ENCODE results near the gene ATG16L2. TPM values are rescaled to one million over a fixed set of nuclear protein-coding genes. Genes with fewer than 3 reads are reported as not detected.
"Not testable (repeated sequence)": the region's sequence is repeated elsewhere in the genome, so short reads cannot be mapped to it uniquely, and the experiment has no call there.

Gene ATG16L2
- total RNA-seq, 4 donors from 2014 or later, result 3.1 to 8.1 (median 4.3) TPM

DNA sequence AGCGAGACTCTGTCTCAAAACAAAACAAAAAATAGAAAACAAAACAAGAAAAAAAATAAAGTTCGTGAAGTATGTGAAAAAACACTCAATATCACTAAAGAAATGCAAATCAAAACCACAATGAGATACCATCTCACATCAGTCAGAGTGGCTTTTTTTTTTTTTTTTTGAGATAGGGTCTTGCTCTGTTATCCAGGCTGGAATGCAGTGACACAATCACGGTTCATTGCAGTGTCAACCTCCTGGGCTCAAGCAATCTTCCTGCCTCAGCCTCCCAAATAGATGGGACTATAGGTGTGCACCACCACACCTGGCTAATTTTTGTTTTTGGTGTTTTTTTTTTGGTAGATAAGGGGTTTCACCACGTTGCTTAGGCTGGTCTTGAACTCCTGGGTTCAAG, 37.5 kb downstream of the ATG16L2 start:
- TF ChIP-seq, protein P1, sequence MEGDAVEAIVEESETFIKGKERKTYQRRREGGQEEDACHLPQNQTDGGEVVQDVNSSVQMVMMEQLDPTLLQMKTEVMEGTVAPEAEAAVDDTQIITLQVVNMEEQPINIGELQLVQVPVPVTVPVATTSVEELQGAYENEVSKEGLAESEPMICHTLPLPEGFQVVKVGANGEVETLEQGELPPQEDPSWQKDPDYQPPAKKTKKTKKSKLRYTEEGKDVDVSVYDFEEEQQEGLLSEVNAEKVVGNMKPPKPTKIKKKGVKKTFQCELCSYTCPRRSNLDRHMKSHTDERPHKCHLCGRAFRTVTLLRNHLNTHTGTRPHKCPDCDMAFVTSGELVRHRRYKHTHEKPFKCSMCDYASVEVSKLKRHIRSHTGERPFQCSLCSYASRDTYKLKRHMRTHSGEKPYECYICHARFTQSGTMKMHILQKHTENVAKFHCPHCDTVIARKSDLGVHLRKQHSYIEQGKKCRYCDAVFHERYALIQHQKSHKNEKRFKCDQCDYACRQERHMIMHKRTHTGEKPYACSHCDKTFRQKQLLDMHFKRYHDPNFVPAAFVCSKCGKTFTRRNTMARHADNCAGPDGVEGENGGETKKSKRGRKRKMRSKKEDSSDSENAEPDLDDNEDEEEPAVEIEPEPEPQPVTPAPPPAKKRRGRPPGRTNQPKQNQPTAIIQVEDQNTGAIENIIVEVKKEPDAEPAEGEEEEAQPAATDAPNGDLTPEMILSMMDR (IDR thresholded peaks at IDR 0.05 in 4 of 5, conservative IDR thresholded peaks at IDR 0.05 in 1 of 5), result no peak
- no peak for TF ChIP-seq POLR2A (IDR thresholded peaks at IDR 0.05)
- no peaks in the 10 kb centered on the region for H3K36me3 ChIP-seq
- H3K4me3 ChIP-seq, result no peak overlapping the region
- no peaks in the 10 kb centered on the region for H3K27me3 ChIP-seq
- no peak for ATAC-seq
- no peak for DNase-seq
- no peaks in the 10 kb centered on the region for H3K9me3 ChIP-seq
- intact Hi-C loops (cut with DNase I; ENCODE audit: low total_unique reads) (no loop called here), in situ Hi-C loops (cut with MboI; ENCODE audit: low sequenced_read_pairs in 4 of 4) (no loop called here)
- peaks cover 0 to 5% of the 10 kb centered on the region in 2 donors for H3K4me1 ChIP-seq
- no peak overlapping the region for H3K27ac ChIP-seq

DNA sequence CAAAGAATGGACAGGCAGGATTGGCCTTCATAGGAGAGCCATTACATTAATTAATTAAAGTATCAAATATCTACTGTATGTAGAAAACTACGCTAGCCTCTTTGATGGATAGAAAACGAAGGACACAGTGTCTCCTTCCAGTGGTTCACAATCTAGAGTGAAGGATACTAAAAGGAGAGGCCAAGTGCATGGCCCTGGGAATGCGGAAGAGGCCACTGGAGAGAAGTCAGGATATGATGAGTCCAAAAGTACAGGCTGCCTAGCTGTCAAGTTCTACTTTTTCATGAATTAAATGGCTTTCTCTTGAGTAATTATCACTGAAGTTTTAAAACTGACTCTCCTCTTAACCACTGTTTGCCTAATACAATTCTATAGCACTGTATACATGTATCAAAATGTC, 41.9 kb downstream of the ATG16L2 start:
- no peak for DNase-seq
- TF ChIP-seq, protein P1 (IDR thresholded peaks at IDR 0.05 in 4 of 5, conservative IDR thresholded peaks at IDR 0.05 in 1 of 5), result no peak
- no peak for TF ChIP-seq POLR2A (IDR thresholded peaks at IDR 0.05)
- H3K4me1 ChIP-seq, result no peaks in the 10 kb centered on the region
- intact Hi-C loops (cut with DNase I; ENCODE audit: low total_unique reads), result no loop called here
- in situ Hi-C loops (cut with MboI; ENCODE audit: low sequenced_read_pairs in 4 of 4), result no loop called here
- H3K27ac ChIP-seq, result no peak overlapping the region
- no peaks in the 10 kb centered on the region for H3K9me3 ChIP-seq
- no peaks in the 10 kb centered on the region for H3K36me3 ChIP-seq
- no peak overlapping the region for H3K4me3 ChIP-seq
- no peaks in the 10 kb centered on the region for H3K27me3 ChIP-seq
- ATAC-seq, result no peak

GRCh38 chr11:72856551-72857345, 42.5 kb downstream of the ATG16L2 start:
- ATAC-seq (no peak), DNase-seq (no peak)
- no peaks in the 10 kb centered on the region for H3K9me3 ChIP-seq
- in situ Hi-C loops (cut with MboI; ENCODE audit: low sequenced_read_pairs in 4 of 4) (no loop called here), intact Hi-C loops (cut with DNase I; ENCODE audit: low total_unique reads) (no loop called here)
- no peaks in the 10 kb centered on the region for H3K36me3 ChIP-seq
- no peaks in the 10 kb centered on the region for H3K27me3 ChIP-seq
- no peak overlapping the region for H3K4me3 ChIP-seq
- no peak overlapping the region for H3K27ac ChIP-seq
- TF ChIP-seq POLR2A (IDR thresholded peaks at IDR 0.05), result no peak
- TF ChIP-seq, protein P1 (IDR thresholded peaks at IDR 0.05 in 4 of 5, conservative IDR thresholded peaks at IDR 0.05 in 1 of 5), result no peak
- no peaks in the 10 kb centered on the region for H3K4me1 ChIP-seq

GRCh38 chr11:72858267-72858666, 44.1 kb downstream of the ATG16L2 start:
- H3K27ac ChIP-seq; H3K4me3 ChIP-seq; H3K27me3 ChIP-seq; intact Hi-C loops (cut with DNase I; ENCODE audit: low total_unique reads); DNase-seq; H3K9me3 ChIP-seq; H3K36me3 ChIP-seq; in situ Hi-C loops (cut with MboI; ENCODE audit: low sequenced_read_pairs in 4 of 4); ATAC-seq; H3K4me1 ChIP-seq: not testable (repeated sequence)

DNA sequence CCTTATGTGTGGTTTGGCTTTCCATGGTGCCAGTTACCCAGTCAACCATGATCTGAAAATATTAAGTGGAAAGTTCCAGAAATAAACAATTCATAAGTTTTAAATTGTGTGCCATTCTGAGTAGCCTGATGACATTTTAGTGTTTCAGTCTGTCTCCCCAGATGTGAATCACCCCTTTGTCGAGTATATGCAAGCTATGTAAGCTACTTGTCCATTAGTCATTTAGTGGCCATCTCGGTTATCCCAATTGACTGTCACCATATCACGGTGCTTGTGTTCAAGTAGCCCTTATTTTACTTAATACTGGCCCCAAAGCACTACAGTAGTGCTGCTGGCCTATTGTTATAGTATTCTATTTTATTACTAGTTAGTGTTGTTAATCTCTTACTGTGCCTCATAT, 44.9 kb downstream of the ATG16L2 start:
- Histone ChIP-seq H3K27me3 (no peaks in the 10 kb centered on the region), H3K4me1 (no peaks in the 10 kb centered on the region), H3K9me3 (no peaks in the 10 kb centered on the region), H3K4me3 (no peak overlapping the region), H3K36me3 (no peaks in the 10 kb centered on the region), H3K27ac (no peak overlapping the region)
- intact Hi-C loops (cut with DNase I; ENCODE audit: low total_unique reads), result no loop called here
- no peak for ATAC-seq
- DNase-seq, result no peak
- in situ Hi-C loops (cut with MboI; ENCODE audit: low sequenced_read_pairs in 4 of 4), result no loop called here
- TF ChIP-seq POLR2A (IDR thresholded peaks at IDR 0.05), result no peak
- TF ChIP-seq, protein P1 (IDR thresholded peaks at IDR 0.05 in 4 of 5, conservative IDR thresholded peaks at IDR 0.05 in 1 of 5), result no peak
